ENCODE data around the gene TMEM209.

The TMEM209 gene

DNA sequence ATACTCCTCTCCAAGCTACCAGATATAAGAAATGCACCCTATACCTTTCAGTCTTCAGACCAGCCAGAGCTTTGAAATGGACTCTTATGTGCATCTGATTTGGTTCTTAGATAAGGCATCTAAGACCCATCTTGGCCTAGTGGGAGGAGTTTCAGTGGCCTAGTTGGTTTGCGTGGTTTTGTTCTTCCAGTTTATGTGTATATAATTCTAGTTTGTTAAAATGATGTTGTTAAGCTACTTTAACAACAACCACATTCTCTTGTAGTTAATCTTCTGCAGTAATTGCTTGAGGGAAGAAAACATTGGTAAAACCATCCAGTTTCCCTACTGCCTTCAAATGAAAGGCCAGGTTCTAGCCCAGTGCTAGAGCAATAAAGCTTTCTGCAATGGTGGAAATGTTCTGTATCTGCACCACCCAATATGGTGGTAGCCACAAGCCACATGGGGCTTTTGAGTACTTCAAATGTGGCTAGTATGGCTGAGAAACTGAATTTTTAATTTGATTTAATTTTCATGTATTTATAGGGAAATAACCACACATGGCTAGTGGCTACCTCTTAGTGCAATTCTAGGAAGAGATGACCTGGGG, 68.5 kb downstream of the TMEM209 start:
- DNase-seq (ENCODE audit: extremely low spot score), result no peak
- no peak for TF ChIP-seq CTCF (IDR thresholded peaks at IDR 0.05; ENCODE audit: control extremely low read depth, extremely low read depth, low read depth, missing control alignments)
- ChIA-PET CTCF (interaction anchor here (1.3 kb wide), 1 partner anchor 12 kb away, joined by 3 read pairs; no protein-coding TSS in a partner anchor), POLR2A (no interaction called here)

DNA sequence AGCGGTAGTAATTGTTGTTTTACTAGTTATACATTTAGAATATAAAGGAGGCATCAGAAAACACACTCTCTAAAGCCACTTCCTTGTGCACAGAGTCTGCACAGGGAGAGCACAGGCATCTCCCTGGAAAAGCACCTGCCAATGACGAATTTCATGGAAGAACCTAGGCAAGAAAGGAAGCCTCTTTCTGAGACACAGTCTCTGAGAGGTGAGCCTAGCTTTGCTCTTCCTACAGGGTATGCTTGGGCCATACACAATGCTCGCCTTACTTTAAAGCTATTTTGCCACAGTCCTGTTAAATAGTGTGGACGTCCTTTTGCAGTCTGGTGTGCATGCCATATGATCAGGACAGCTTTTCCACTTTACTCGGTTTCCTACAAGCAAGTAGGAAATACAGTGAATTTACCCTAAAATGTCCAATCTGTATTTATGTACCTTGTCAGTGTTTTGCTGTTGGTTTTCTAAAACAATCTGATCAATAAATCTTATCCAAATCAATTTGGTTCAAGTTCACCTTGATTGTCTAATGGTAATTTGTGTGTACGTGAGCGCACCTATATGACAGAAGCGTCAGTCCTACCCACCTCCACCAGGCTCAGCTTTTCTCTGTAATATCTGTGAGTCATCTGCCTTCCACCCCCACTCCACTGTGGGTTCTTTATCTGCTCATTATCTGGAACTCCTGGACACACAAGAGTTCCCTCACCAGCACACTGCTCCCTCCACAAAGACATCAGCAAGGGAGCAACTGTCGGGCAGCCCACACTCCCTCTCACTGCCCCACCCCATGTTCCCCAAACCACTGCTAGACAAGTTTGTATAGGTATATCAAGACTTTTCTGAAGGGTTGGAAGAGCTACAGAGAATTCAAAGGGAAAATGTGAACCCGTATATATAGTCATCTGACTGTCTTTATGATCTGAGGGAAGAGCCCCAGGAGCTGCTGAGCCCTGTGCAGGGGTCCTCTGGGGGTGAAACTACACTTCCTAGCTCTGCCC, 69.7 kb downstream of the TMEM209 start:
- ChIA-PET POLR2A (no interaction called here), CTCF (interaction anchor here (1.3 kb wide), 1 partner anchor 11 kb away, joined by 3 read pairs; no protein-coding TSS in a partner anchor)
- DNase-seq (ENCODE audit: extremely low spot score), result no peak
- TF ChIP-seq CTCF (IDR thresholded peaks at IDR 0.05; ENCODE audit: control extremely low read depth, extremely low read depth, low read depth, missing control alignments), result no peak

DNA sequence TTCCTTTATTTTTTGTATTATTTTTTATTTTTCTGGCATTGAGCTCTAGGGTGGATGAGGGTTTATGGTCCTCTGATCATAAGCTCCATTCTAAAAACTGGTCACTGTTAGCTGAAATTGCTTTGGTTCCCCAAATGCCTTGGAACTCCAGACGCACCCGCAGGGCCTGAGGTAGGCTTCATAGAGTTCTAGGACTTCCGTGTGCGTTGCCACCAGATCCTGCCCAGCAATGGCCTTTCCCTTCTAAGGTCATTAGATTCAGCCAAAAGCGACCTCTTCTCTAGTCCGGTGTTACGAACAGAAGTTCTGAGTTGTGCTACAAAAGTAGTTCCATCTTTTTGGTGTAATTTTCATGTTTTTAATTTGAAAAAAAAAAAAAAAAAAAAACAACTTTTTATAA, 70.5 kb downstream of the TMEM209 start:
- CTCF ChIA-PET, result interaction anchor here (0.7 to 1.1 kb wide), 2 partner anchors 14 to 23 kb away, joined by 3 to 5 read pairs; no protein-coding TSS in a partner anchor

GRCh38 chr7:130134106-130134636, 71.0 kb downstream of the TMEM209 start:
- POLR2A ChIA-PET, result no interaction called here
- no peak for DNase-seq (ENCODE audit: extremely low spot score)
- CTCF ChIA-PET, result interaction anchor here (0.7 to 1.5 kb wide), 3 partner anchors 13 to 22 kb away, joined by 3 to 5 read pairs (median 3); no protein-coding TSS in a partner anchor

More for the DNA sequence above, 70.5 kb downstream of the TMEM209 start:
- no peak for DNase-seq (ENCODE audit: extremely low spot score)
- POLR2A ChIA-PET, result no interaction called here
- no peak for TF ChIP-seq CTCF (IDR thresholded peaks at IDR 0.05; ENCODE audit: control extremely low read depth, extremely low read depth, low read depth, missing control alignments)

DNA sequence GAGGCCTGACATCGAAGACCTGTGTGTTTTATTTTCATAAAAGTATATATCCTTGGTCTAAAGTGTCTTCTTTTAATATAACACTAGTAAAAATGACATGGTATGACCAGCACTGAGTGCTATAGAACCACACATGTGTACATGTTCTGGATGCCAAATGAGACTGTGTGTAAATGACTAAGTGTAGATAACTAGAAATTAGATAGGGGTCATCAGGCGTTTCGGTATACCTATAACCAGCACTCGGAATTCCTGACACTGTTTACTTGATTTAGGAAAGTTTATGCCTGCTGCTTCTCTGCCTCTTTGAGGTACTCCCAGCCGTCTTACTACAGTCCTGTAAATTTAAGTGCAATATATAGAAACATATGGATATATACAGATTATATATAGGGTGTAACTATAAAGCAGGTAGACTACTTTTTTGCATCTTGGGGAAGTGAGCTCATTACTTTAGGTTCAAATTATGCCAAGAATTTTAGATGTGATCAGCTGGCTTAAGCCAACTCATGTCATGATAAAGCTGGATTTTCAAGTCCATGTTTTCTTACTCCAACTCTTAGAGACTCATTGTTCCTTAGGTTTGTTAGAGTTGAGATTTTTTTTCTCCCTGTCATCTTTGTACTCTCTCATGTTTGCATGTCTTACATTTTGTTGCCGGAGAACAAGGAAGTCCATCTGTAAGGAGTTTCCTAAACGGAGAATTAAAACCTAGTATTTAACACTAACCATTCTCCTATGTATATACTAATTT, 72.0 kb downstream of the TMEM209 start:
- CTCF ChIA-PET, result interaction anchor here (1.5 kb wide), 1 partner anchor 15 kb away, joined by 3 read pairs; no protein-coding TSS in a partner anchor
- TF ChIP-seq CTCF (IDR thresholded peaks at IDR 0.05; ENCODE audit: control extremely low read depth, extremely low read depth, low read depth, missing control alignments), result no peak
- POLR2A ChIA-PET, result no interaction called here
- DNase-seq (ENCODE audit: extremely low spot score), result no peak

More at GRCh38 chr7:130134106-130134636, 71.0 kb downstream of the TMEM209 start:
- TF ChIP-seq CTCF (IDR thresholded peaks at IDR 0.05; ENCODE audit: control extremely low read depth, extremely low read depth, low read depth, missing control alignments), result no peak
